ENCODE measurements around the gene MAP3K14.

DNA sequence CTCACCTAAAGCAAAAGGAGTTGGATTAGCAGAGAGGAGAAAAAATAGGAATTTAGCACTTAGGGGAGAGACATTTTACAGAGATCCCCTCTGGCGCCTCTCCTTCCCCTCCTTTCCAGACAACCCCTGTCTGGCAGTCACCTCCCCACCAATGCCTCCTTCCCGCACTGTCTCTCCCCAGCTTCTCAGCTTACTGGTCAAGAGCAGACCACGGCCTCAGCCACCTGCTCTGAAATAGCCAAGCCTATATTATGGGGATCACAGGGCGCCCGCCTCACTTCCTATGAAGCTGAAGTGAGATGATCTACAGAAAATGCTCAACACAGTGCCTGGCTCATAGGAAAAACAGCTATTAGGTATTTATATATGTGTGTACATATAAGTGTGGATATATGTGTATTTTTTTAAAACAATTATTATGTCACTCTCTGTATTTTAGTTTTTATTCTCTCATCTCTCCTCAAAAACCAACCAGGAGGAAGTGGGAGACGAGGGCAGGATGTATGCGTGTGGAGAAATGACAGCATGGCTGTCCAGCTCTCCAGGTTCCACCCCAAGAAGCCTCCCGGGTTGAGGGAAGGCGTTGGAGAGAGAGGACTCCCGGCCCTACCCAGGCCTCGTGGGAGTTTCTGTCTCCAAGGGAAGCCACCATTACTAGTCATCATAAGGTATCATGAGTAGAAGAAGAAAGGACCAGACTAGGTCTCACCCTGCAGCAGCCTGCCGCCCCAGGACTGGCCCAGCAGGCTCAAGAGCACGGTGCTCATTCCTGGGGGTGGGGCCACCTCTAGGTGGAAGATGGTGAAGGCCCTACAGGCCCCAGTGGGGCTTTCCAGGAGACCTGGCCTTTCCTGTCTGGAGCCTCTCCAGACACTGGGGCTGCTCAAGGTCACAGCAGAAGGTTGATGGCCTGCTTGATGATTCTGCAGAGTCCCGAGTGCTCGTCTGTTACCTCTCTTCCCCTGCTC is 27.2 kb downstream of the MAP3K14 start:
- TF ChIP-seq, protein P1, sequence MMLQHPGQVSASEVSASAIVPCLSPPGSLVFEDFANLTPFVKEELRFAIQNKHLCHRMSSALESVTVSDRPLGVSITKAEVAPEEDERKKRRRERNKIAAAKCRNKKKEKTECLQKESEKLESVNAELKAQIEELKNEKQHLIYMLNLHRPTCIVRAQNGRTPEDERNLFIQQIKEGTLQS (IDR thresholded peaks at IDR 0.05), result no peak
- no peak for TF ChIP-seq POLR2AphosphoS5 (IDR thresholded peaks at IDR 0.05; ENCODE audit: low read depth, low read length)
- TF ChIP-seq POLR2A (IDR thresholded peaks at IDR 0.05; ENCODE audit: borderline replicate concordance, extremely low read depth, insufficient read depth, insufficient read length), result no peak
- TF ChIP-seq, protein P2, sequence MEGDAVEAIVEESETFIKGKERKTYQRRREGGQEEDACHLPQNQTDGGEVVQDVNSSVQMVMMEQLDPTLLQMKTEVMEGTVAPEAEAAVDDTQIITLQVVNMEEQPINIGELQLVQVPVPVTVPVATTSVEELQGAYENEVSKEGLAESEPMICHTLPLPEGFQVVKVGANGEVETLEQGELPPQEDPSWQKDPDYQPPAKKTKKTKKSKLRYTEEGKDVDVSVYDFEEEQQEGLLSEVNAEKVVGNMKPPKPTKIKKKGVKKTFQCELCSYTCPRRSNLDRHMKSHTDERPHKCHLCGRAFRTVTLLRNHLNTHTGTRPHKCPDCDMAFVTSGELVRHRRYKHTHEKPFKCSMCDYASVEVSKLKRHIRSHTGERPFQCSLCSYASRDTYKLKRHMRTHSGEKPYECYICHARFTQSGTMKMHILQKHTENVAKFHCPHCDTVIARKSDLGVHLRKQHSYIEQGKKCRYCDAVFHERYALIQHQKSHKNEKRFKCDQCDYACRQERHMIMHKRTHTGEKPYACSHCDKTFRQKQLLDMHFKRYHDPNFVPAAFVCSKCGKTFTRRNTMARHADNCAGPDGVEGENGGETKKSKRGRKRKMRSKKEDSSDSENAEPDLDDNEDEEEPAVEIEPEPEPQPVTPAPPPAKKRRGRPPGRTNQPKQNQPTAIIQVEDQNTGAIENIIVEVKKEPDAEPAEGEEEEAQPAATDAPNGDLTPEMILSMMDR (IDR thresholded peaks at IDR 0.05 in 2 of 3, conservative IDR thresholded peaks at IDR 0.05 in 1 of 3; ENCODE audit: borderline replicate concordance in 1 of 3, insufficient read depth in 1 of 3, low read depth in 2 of 3, low read length in 2 of 3), result no peak
- no peak for TF ChIP-seq YY1 (IDR thresholded peaks at IDR 0.05; ENCODE audit: extremely low read depth, insufficient replicate concordance, low read depth, low read length)
- TF ChIP-seq, protein P3, sequence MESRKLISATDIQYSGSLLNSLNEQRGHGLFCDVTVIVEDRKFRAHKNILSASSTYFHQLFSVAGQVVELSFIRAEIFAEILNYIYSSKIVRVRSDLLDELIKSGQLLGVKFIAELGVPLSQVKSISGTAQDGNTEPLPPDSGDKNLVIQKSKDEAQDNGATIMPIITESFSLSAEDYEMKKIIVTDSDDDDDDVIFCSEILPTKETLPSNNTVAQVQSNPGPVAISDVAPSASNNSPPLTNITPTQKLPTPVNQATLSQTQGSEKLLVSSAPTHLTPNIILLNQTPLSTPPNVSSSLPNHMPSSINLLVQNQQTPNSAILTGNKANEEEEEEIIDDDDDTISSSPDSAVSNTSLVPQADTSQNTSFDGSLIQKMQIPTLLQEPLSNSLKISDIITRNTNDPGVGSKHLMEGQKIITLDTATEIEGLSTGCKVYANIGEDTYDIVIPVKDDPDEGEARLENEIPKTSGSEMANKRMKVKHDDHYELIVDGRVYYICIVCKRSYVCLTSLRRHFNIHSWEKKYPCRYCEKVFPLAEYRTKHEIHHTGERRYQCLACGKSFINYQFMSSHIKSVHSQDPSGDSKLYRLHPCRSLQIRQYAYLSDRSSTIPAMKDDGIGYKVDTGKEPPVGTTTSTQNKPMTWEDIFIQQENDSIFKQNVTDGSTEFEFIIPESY (IDR thresholded peaks at IDR 0.05; ENCODE audit: extremely low read depth, insufficient replicate concordance, low read length), result no peak
- TF ChIP-seq EZH2 (IDR thresholded peaks at IDR 0.05), result no peak
- no peak for TF ChIP-seq EZH2phosphoT487 (IDR thresholded peaks at IDR 0.05; ENCODE audit: borderline replicate concordance)

Measured in HCT116 (cell line).